Measurements from ENCODE around the gene TUBD1.
"Not testable (repeated sequence)": the region's sequence is repeated elsewhere in the genome, so short reads cannot be mapped to it uniquely, and the experiment has no call there.

TUBD1 gene

GRCh38 chr17:59832883-59833379 is 59.8 kb downstream of the TUBD1 start:
- intact Hi-C loops (cut with DNase I; ENCODE audit: low total_unique reads), result no loop called here
- H3K27me3 ChIP-seq, result no peaks in the 10 kb centered on the region
- H3K27ac ChIP-seq, result peak overlapping the region in 1 of 2 donors; percentile 75
- DNase-seq, result no peak
- H3K4me3 ChIP-seq, result no peak overlapping the region
- H3K36me3 ChIP-seq, result no peaks in the 10 kb centered on the region
- peaks cover 4 to 62% (median 35%) of the 10 kb centered on the region in 4 donors for H3K4me1 ChIP-seq
- no peaks in the 10 kb centered on the region for H3K9me3 ChIP-seq
- TF ChIP-seq, protein P1, sequence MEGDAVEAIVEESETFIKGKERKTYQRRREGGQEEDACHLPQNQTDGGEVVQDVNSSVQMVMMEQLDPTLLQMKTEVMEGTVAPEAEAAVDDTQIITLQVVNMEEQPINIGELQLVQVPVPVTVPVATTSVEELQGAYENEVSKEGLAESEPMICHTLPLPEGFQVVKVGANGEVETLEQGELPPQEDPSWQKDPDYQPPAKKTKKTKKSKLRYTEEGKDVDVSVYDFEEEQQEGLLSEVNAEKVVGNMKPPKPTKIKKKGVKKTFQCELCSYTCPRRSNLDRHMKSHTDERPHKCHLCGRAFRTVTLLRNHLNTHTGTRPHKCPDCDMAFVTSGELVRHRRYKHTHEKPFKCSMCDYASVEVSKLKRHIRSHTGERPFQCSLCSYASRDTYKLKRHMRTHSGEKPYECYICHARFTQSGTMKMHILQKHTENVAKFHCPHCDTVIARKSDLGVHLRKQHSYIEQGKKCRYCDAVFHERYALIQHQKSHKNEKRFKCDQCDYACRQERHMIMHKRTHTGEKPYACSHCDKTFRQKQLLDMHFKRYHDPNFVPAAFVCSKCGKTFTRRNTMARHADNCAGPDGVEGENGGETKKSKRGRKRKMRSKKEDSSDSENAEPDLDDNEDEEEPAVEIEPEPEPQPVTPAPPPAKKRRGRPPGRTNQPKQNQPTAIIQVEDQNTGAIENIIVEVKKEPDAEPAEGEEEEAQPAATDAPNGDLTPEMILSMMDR (IDR thresholded peaks at IDR 0.05), result no peak

- Histone ChIP-seq H3K27ac (peak overlapping the region; percentile 72 to 75), H3K36me3 (no peaks in the 10 kb centered on the region), H3K4me1 (peaks cover 0 to 65% (median 34%) of the 10 kb centered on the region in 4 donors), H3K4me3 (no peak overlapping the region), H3K27me3 (no peaks in the 10 kb centered on the region), H3K9me3 (no peaks in the 10 kb centered on the region)
- TF ChIP-seq, protein P1 (IDR thresholded peaks at IDR 0.05), result no peak
- intact Hi-C loops (cut with DNase I; ENCODE audit: low total_unique reads), result no loop called here
- no peak for DNase-seq
These were observed 61.8 kb downstream of the TUBD1 start for GRCh38 chr17:59830846-59831486.

DNA sequence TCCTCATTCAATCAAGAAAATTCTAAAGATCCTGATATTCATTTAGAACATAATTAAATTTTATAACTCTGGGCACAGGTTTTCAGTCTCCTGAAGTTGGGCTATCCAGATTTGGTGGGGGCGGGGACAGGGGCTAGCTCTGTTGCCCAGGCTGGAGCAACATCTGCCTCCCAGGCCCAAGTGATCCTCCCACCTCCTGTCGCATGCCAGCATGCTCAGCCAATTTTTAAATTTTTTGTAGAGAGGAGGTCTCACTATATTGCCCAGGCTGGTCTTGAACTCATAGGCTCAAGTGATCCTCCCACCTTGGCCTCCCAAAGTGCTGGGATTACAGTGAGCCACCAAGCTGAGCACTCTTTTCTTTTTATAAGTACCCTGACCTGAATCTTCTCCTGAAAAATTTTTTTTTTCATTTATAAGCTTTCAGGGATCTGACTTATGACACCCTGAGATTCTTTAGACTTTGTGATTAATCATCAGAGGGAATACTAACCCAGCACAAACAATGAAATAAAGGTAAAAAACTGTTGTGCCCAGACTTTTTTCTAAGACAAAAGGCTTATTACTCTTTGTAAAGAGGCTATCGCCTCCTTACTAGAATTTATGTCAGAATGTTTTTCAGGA is 62.6 kb downstream of the TUBD1 start:
- no peak overlapping the region for H3K4me3 ChIP-seq
- intact Hi-C loops (cut with DNase I; ENCODE audit: low total_unique reads), result no loop called here
- no peaks in the 10 kb centered on the region for H3K27me3 ChIP-seq
- peak overlapping the region; percentile 72 to 75 for H3K27ac ChIP-seq
- H3K9me3 ChIP-seq, result no peaks in the 10 kb centered on the region
- no peaks in the 10 kb centered on the region for H3K36me3 ChIP-seq
- TF ChIP-seq, protein P1 (IDR thresholded peaks at IDR 0.05), result no peak
- DNase-seq, result peak in 1 of 2 donors; percentile 63
- peaks cover 0 to 74% (median 37%) of the 10 kb centered on the region in 4 donors for H3K4me1 ChIP-seq

- no peak for DNase-seq
- Histone ChIP-seq H3K9me3 (no peaks in the 10 kb centered on the region), H3K4me1 (peaks cover 0 to 76% (median 38%) of the 10 kb centered on the region in 4 donors), H3K27ac (peak overlapping the region; percentile 72 to 75), H3K27me3 (no peaks in the 10 kb centered on the region), H3K36me3 (no peaks in the 10 kb centered on the region), H3K4me3 (no peak overlapping the region)
- TF ChIP-seq, protein P1 (IDR thresholded peaks at IDR 0.05), result no peak
- intact Hi-C loops (cut with DNase I; ENCODE audit: low total_unique reads), result no loop called here
These were observed 63.3 kb downstream of the TUBD1 start for GRCh38 chr17:59829217-59830006.

DNA sequence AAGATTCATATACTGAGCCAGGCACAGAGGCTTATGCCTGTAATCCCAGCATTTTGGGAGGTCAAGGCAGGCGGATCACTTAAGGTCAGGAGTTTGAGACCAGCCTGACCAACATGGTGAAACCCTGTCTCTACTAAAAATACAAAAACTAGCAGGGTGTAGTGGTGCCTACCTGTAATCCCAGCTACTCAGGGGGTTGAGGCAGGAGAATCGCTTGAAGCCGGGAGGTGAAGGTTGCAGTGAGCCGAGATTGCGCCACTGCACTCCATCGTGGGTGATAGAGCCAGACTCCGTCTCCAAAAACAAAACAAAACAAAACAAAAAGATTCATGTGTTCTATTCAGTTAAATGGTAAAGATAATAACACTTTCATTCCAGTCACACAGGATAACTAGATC is 63.9 kb downstream of the TUBD1 start:
- H3K4me3 ChIP-seq; intact Hi-C loops (cut with DNase I; ENCODE audit: low total_unique reads); H3K36me3 ChIP-seq; H3K9me3 ChIP-seq; H3K27me3 ChIP-seq: not testable (repeated sequence)
- DNase-seq, result peak in 1 of 2 donors; percentile 48
- Histone ChIP-seq H3K4me1 (peaks cover 0 to 76% (median 38%) of the 10 kb centered on the region in 4 donors), H3K27ac (peak overlapping the region; percentile 72 to 75)

- Histone ChIP-seq H3K27ac (peak overlapping the region; percentile 72 to 75), H3K4me3 (no peak overlapping the region), H3K36me3 (no peaks in the 10 kb centered on the region), H3K9me3 (no peaks in the 10 kb centered on the region), H3K4me1 (peaks cover 0 to 76% (median 38%) of the 10 kb centered on the region in 4 donors), H3K27me3 (no peaks in the 10 kb centered on the region)
- TF ChIP-seq, protein P1 (IDR thresholded peaks at IDR 0.05), result no peak
- intact Hi-C loops (cut with DNase I; ENCODE audit: low total_unique reads), result no loop called here
- DNase-seq, result no peak
These were observed 64.3 kb downstream of the TUBD1 start for GRCh38 chr17:59828478-59828760.
